Duodenal mucosa (tissue), 2 donors: ENCODE data around the gene JUNB.

ENCODE experiments used
- H3K27ac ChIP-seq: one replicate; pipeline ENCODE4 v1.7.0; 2013; ENCODE audit warnings: low read depth, low read length
- H3K27me3 ChIP-seq, 2 donors: one replicate each; pipeline ENCODE4 v1.7.0; 2013; ENCODE audit warnings: low read length in 2 of 2, control low read depth in 1 of 2; ENCODE audit not compliant: insufficient read depth in 2 of 2, control insufficient read depth in 1 of 2
- H3K36me3 ChIP-seq, 2 donors: one replicate each; pipeline ENCODE4 v1.7.0; 2013; ENCODE audit warnings: low read length in 2 of 2, control low read depth in 1 of 2; ENCODE audit not compliant: insufficient read depth in 2 of 2, control insufficient read depth in 1 of 2
- H3K4me1 ChIP-seq, 2 donors: one replicate each; pipeline ENCODE4 v1.7.0; 2013; ENCODE audit warnings: low read length in 2 of 2, control low read depth in 1 of 2; ENCODE audit not compliant: insufficient read depth in 2 of 2, control insufficient read depth in 1 of 2
- H3K4me3 ChIP-seq, 2 donors: one replicate each; pipeline ENCODE4 v1.7.0; 2013; ENCODE audit warnings: low read length in 2 of 2, low read depth in 1 of 2
- H3K9ac ChIP-seq, 2 donors: one replicate each; pipeline ENCODE4 v1.7.0; 2013; ENCODE audit warnings: low read length in 2 of 2, low read depth in 1 of 2
- H3K9me3 ChIP-seq, 2 donors: one replicate each; pipeline ENCODE4 v1.7.0; 2013; ENCODE audit warnings: low read length in 2 of 2, control low read depth in 1 of 2; ENCODE audit not compliant: control insufficient read depth in 1 of 2

Gene JUNB

DNA sequence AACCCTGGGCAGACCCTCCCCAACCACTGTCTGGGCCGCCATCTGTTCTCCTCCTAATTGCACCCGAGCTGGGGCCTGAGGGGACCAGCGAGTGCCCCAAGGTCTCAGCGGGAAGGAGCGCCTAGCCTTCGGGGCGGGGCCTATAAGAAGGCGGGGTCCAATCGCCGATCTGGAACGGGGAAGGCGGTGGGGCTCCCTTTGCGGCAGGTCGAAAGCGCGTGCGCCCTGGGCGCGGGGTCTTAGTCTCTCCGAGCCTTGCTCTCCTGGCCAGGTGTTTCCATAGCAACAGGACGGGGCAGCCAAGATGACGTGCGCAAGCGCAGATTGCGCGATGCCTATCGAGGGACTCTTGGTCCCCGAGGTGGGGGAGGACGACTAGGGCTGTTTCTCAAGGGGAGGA lies 49.8 kb downstream of the JUNB start:
- no peak overlapping the region for H3K9ac ChIP-seq
- H3K36me3 ChIP-seq: no peaks in the 10 kb centered on the region
- H3K27me3 ChIP-seq: peaks cover 61 to 69% of the 10 kb centered on the region in 2 donors
- peaks cover 8 to 10% of the 10 kb centered on the region in 2 donors for H3K4me1 ChIP-seq
- H3K9me3 ChIP-seq: no peaks in the 10 kb centered on the region
- peak overlapping the region; percentile 43 to 58 for H3K4me3 ChIP-seq
- H3K27ac ChIP-seq: no peak overlapping the region

- Histone ChIP-seq H3K4me3 (no peak overlapping the region), H3K9me3 (no peaks in the 10 kb centered on the region), H3K27ac (no peak overlapping the region), H3K4me1 (peaks cover 11 to 14% of the 10 kb centered on the region in 2 donors), H3K27me3 (peaks cover 55 to 65% of the 10 kb centered on the region in 2 donors), H3K9ac (no peak overlapping the region), H3K36me3 (no peaks in the 10 kb centered on the region)
Observed at GRCh38 chr19:12842511-12842910, 51.2 kb downstream of the JUNB start.
